ENCODE measurements around the gene MYL3.
A peak's percentile ranks its signal among the peaks of the same experiment; 100 is the strongest.

DNA sequence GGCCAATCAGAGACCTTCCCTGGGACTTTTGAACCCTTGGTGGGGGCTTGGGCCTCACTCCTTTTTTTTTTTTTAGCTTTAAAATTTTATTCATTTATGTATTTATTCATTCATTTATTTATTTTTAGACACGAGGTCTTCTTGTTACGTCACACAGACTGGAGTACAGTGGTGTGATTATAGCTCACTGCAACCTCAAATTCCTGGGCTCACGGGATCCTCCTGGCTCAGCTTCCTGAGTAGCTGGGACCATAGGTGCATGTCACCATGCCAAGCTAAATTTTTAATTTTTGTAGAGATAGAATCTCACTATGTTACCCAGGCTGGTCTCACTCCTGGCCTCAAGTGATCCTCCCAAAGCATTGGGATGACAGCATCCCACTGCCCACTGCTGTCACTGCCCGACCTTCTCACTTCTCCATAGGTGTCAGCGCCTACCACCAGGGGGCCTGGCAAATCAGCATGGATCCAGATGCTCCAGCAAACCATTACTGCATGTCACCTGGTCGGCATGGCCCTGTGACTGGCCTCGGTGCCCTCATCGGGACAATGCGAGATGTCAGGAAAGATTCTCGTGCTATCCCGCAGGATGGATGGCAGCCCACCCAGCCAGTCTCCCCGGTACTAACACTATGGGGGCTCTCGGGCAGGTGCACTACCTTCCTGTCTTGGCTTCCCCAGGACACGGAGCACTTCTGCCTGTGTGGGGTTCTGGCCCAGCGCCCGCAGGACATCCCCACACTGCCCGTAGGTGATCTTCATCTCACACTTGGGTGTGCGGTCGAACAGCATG is 3.0 kb downstream of the MYL3 start:
- no peak for TF ChIP-seq EZH2 (IDR thresholded peaks at IDR 0.05; ENCODE audit: borderline replicate concordance, insufficient read depth, low read depth, low read length, poor library complexity, severe bottlenecking)
- peak; percentile 22 for TF ChIP-seq CTCF (IDR thresholded peaks at IDR 0.05)
